A673 (cell line): ENCODE measurements around the gene TEN1. TPM values are rescaled to one million over a fixed set of nuclear protein-coding genes. Genes with fewer than 3 reads are reported as not detected.

ENCODE experiments used
- BruUV-seq: library from RNA; stranded (reverse); fragments of 400-500 nt; replicated peaks from 2 replicates; lab custom pipeline; 2021; lab: Mats Ljungman, UMichigan
- CTCF ChIA-PET: fragments of 300-600 bp; sonication (Branson Sonifier 250); formaldehyde crosslinking; loops from one replicate; lab custom pipeline; 2022; ENCODE audit warnings: antibody characterized with exemption; lab: Charles Lee
- POLR2A ChIA-PET: fragments of 300-600 bp; sonication (Branson Sonifier 250); formaldehyde crosslinking; loops from one replicate; lab custom pipeline; 2022; ENCODE audit warnings: antibody characterized with exemption; ENCODE audit not compliant: low non-redundant PET; lab: Charles Lee
- DNase-seq: peaks from one replicate; pipeline ENCODE4 v3.0.0-alpha.2; 2015; ENCODE audit warnings: low spot score
- H3K27ac ChIP-seq: fragments of 200-600 bp; sonication (generic); 2 replicates; pipeline ENCODE4 v1.5.1; 2016; ENCODE audit warnings: mixed run types, low read depth, mild to moderate bottlenecking, mixed read lengths, antibody characterized with exemption, low read length; ENCODE audit not compliant: poor library complexity, severe bottlenecking
- H3K27me3 ChIP-seq: fragments of 200-600 bp; sonication (generic); replicated peaks from 2 replicates; pipeline ENCODE4 v1.6.1; 2017; ENCODE audit warnings: mixed run types, low read depth, mild to moderate bottlenecking, mixed read lengths, antibody characterized with exemption, low read length; ENCODE audit not compliant: insufficient read depth, poor library complexity
- H3K36me3 ChIP-seq: fragments of 200-600 bp; sonication (generic); 2 replicates; pipeline ENCODE4 v1.6.1; 2016; ENCODE audit warnings: mixed run types, mild to moderate bottlenecking, mixed read lengths, antibody characterized with exemption, low read length; ENCODE audit not compliant: insufficient read depth, poor library complexity, severe bottlenecking
- H3K4me1 ChIP-seq: fragments of 200-600 bp; sonication (generic); 2 replicates; pipeline ENCODE4 v1.6.1; 2017; ENCODE audit warnings: mixed run types, mild to moderate bottlenecking, mixed read lengths, antibody characterized with exemption, low read length; ENCODE audit not compliant: insufficient read depth, poor library complexity, severe bottlenecking
- H3K4me3 ChIP-seq: fragments of 200-600 bp; sonication (generic); 2 replicates; pipeline ENCODE4 v1.5.1; 2016; ENCODE audit warnings: low read depth, mixed run types, mild to moderate bottlenecking, mixed read lengths, low read length; ENCODE audit not compliant: poor library complexity, severe bottlenecking
- H3K9me3 ChIP-seq: fragments of 200-600 bp; sonication (generic); 2 replicates; pipeline ENCODE4 v1.6.1; 2016; ENCODE audit warnings: mixed run types, low read depth, mild to moderate bottlenecking, mixed read lengths, antibody characterized with exemption, low read length; ENCODE audit not compliant: poor library complexity, severe bottlenecking
- EZH2 ChIP-seq: fragments of 200-600 bp; sonication (generic); IDR thresholded peaks from 2 replicates; pipeline ENCODE4 v1.6.1; 2017; ENCODE audit warnings: borderline replicate concordance, low read depth, mild to moderate bottlenecking, mixed read lengths, antibody characterized with exemption, low read length; ENCODE audit not compliant: poor library complexity, severe bottlenecking
- intact Hi-C: fragments of 100-400 bp; cut with micrococcal nuclease; formaldehyde crosslinking; loops from one replicate; pipeline ENCODE4 v1.10.0; 2022; ENCODE audit not compliant: unreplicated experiment
- total RNA-seq: library from RNA; stranded (reverse); gene quantifications from 2 replicates; pipeline ENCODE4 v1.2.3, GENCODE V29; 2021
- TF ChIP-seq, protein P1 (sequence below): fragments of 300-800, 200-600 bp; sonication (generic); conservative IDR thresholded peaks from 2 replicates; pipeline ENCODE4 v1.5.1; 2017; ENCODE audit warnings: low read depth, mild to moderate bottlenecking, antibody characterized with exemption, low read length, moderate library complexity, mixed read lengths

Gene TEN1
- total RNA-seq, 1 experiment from 2014 or later, result 16.2 TPM

DNA sequence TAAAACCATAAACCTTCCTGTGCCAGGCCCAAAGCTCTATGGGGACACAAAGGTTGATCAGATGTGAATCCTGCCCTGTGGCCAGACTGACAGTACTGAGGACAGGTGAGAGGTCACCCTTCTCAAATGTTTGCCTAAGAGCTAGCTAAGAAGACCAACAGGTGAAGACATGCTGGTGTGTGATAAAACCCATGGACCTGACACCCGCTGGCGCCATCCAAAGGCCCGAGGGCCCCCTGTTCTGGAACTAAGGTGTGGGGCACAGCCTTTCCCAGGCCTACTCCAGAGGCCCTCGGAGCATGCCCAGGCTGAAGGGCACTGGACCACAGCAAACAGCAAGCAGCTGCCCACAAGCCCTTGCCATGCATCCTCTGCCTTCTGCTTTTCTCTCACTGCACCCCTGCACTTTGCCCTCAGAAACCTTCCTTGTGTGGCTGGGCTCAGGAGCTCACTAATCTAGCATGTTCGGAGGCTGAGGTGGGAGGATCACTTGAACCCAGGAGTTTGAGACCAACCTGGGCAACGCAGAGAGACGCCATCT lies 16.4 kb downstream of the TEN1 start:
- BruUV-seq, result no TSS peak
- Histone ChIP-seq H3K4me1 (no peaks in the 10 kb centered on the region), H3K36me3 (peaks cover 6% of the 10 kb centered on the region)

DNA sequence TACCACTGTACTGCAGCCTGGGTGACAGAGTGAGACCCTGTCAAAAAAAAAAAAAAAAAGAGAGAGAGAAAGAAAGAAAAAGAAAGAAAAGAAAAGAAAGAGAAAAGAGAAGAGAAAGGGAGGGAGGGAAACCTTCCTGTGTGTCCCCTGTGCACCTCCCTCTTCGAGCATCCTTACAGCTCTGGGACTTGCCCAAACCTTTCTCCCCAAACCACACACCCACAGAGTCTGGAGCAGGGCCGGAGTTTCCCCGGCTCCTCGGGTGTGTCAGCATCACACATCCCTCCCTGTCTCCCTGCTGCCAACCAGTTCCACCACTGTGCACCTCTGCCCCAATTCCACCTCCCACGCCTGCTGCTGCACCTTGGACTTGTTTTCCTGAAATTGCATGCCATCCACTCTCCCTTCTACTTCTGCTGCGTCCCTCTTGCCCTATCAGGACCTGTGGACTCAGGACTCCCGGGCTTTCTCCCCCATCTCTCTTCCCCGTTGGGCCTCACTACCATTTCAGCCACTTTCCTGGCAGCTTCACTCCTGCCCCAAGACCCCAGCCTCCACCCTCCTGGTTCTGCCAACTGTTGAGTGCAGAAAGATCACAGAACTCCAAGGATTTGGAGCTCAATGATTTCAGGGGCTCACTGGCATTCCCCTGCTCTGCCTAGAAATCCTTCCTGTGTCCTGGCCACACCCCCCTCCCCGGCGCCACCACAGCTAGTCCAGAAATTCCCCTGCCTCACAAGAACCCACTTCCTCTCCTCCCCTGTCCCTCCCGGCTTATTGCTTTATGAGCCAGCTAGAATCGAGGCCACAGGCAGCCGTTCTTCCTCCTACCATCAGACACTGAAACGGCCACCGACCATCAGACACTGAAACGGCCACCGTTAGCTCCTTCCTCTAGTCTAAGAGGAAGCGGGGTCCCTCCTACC lies 17.9 kb downstream of the TEN1 start:
- no peaks in the 10 kb centered on the region for H3K9me3 ChIP-seq
- DNase-seq, result peak; percentile 31
- H3K27ac ChIP-seq, result peak overlapping the region; percentile 54
- H3K4me1 ChIP-seq, result no peaks in the 10 kb centered on the region
- no peak overlapping the region for H3K4me3 ChIP-seq
- ChIA-PET POLR2A (no interaction called here), CTCF (interaction anchor here (0.6 kb wide), 2 partner anchors 9 to 619 kb away, joined by 3 read pairs; no protein-coding TSS in a partner anchor)
- no TSS peak for BruUV-seq
- H3K36me3 ChIP-seq, result no peaks in the 10 kb centered on the region
- intact Hi-C loops, result no loop called here
- TF ChIP-seq EZH2, result no peak
- TF ChIP-seq, protein P1, sequence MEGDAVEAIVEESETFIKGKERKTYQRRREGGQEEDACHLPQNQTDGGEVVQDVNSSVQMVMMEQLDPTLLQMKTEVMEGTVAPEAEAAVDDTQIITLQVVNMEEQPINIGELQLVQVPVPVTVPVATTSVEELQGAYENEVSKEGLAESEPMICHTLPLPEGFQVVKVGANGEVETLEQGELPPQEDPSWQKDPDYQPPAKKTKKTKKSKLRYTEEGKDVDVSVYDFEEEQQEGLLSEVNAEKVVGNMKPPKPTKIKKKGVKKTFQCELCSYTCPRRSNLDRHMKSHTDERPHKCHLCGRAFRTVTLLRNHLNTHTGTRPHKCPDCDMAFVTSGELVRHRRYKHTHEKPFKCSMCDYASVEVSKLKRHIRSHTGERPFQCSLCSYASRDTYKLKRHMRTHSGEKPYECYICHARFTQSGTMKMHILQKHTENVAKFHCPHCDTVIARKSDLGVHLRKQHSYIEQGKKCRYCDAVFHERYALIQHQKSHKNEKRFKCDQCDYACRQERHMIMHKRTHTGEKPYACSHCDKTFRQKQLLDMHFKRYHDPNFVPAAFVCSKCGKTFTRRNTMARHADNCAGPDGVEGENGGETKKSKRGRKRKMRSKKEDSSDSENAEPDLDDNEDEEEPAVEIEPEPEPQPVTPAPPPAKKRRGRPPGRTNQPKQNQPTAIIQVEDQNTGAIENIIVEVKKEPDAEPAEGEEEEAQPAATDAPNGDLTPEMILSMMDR, result no peak
- no peaks in the 10 kb centered on the region for H3K27me3 ChIP-seq

More for the DNA sequence above, 16.4 kb downstream of the TEN1 start:
- Histone ChIP-seq H3K27me3 (no peaks in the 10 kb centered on the region), H3K27ac (no peak overlapping the region), H3K4me3 (no peak overlapping the region), H3K9me3 (no peaks in the 10 kb centered on the region)
- TF ChIP-seq, protein P1, result no peak
- no peak for TF ChIP-seq EZH2
- CTCF ChIA-PET, result no interaction called here
- intact Hi-C loops, result no loop called here
- POLR2A ChIA-PET, result no interaction called here
- DNase-seq, result no peak

DNA sequence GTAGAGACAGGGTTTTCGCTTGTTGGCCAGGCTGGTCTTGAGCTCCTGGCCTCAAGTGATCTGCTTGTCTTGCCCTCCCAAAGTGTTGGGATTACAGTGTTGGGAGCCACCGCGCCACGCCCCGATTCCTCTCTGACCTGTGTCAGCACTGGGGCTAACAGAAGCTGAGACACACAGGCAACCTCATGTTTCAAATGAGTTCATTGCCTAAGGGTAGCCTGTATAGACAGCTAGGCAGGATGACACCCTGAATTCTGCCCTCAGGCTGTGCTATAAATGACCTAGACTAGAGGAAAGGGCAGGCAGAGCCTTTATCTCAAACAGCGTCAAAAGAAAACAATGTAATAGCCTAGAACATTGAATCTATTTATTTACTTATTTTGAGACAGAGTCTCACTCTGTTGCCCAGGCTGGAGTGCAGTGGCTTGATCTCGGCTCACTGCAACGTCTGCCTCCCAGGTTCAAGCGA lies 19.3 kb downstream of the TEN1 start:
- Histone ChIP-seq H3K27ac (no peak overlapping the region), H3K36me3 (no peaks in the 10 kb centered on the region), H3K27me3 (no peaks in the 10 kb centered on the region), H3K4me3 (no peak overlapping the region), H3K9me3 (no peaks in the 10 kb centered on the region), H3K4me1 (no peaks in the 10 kb centered on the region)
- ChIA-PET POLR2A (no interaction called here), CTCF (interaction anchor here (0.7 kb wide), 1 partner anchor 51 kb away, joined by 6 read pairs; no protein-coding TSS in a partner anchor)
- BruUV-seq, result no TSS peak
- intact Hi-C loops, result no loop called here
- no peak for DNase-seq
- no peak for TF ChIP-seq EZH2
- TF ChIP-seq, protein P1, result no peak
